Measurements from ENCODE around the gene PLXNA2.

GRCh38 chr1:208145167-208145566, 99.0 kb downstream of the PLXNA2 start:
- TF ChIP-seq CTCF (IDR thresholded peaks at IDR 0.05) (no peak), POLR2A (IDR thresholded peaks at IDR 0.05) (no peak)
